GM03348 (cell line): ENCODE results near the gene GABPB1.

Experiments used
- DNase-seq: peaks from one replicate; pipeline ENCODE4 v3.0.0; 2012; ENCODE audit warnings: low spot score

GABPB1 gene

GRCh38 chr15:50344006-50344464 lies 11.0 kb downstream of the GABPB1 start:
- no peak for DNase-seq

- DNase-seq: no peak
These were observed 13.3 kb downstream of the GABPB1 start for GRCh38 chr15:50341616-50342136.

GRCh38 chr15:50340416-50340815 lies 14.6 kb downstream of the GABPB1 start:
- DNase-seq: no peak

- DNase-seq: no peak
These were observed 15.3 kb downstream of the GABPB1 start for GRCh38 chr15:50339717-50340116.

GRCh38 chr15:50335251-50335650 lies 19.7 kb downstream of the GABPB1 start:
- DNase-seq: no peak

GRCh38 chr15:50333229-50333628 lies 21.8 kb downstream of the GABPB1 start:
- no peak for DNase-seq

- DNase-seq: no peak
These were observed 24.1 kb downstream of the GABPB1 start for GRCh38 chr15:50330921-50331320.

GRCh38 chr15:50328116-50328515 lies 26.9 kb downstream of the GABPB1 start:
- DNase-seq: no peak

- DNase-seq: peak; percentile 29
These were observed 33.3 kb downstream of the GABPB1 start for GRCh38 chr15:50321680-50322210.

GRCh38 chr15:50320504-50320903 lies 34.5 kb downstream of the GABPB1 start:
- DNase-seq: no peak

- DNase-seq: no peak
These were observed 36.3 kb downstream of the GABPB1 start for GRCh38 chr15:50318697-50319096.

- peak; percentile 61 for DNase-seq
These were observed 39.0 kb downstream of the GABPB1 start for GRCh38 chr15:50315814-50316630.

- DNase-seq: no peak
These were observed 42.4 kb downstream of the GABPB1 start for GRCh38 chr15:50312636-50313035.

- no peak for DNase-seq
These were observed 47.2 kb downstream of the GABPB1 start for GRCh38 chr15:50307799-50308198.

GRCh38 chr15:50304836-50305235 lies 50.2 kb downstream of the GABPB1 start:
- peak; percentile 27 for DNase-seq

- no peak for DNase-seq
These were observed 52.4 kb downstream of the GABPB1 start for GRCh38 chr15:50302581-50302980.

GRCh38 chr15:50298340-50298739 lies 56.7 kb downstream of the GABPB1 start:
- no peak for DNase-seq

GRCh38 chr15:50295966-50296365 lies 59.0 kb downstream of the GABPB1 start:
- DNase-seq: no peak

- no peak for DNase-seq
These were observed 65.2 kb downstream of the GABPB1 start for GRCh38 chr15:50289749-50290148.

- DNase-seq: no peak
These were observed 67.5 kb downstream of the GABPB1 start for GRCh38 chr15:50287324-50288116.

GRCh38 chr15:50281427-50281826 lies 73.6 kb downstream of the GABPB1 start:
- DNase-seq: no peak

- no peak for DNase-seq
These were observed 74.7 kb downstream of the GABPB1 start for GRCh38 chr15:50280271-50280670.

- no peak for DNase-seq
These were observed 76.5 kb downstream of the GABPB1 start for GRCh38 chr15:50278496-50278895.
